Pancreas (tissue), 10 donors: ENCODE measurements around the gene SETD6. TPM values are rescaled to one million over a fixed set of nuclear protein-coding genes. Genes with fewer than 3 reads are reported as not detected.
A peak's percentile ranks its signal among the peaks of the same experiment; 100 is the strongest.

Source experiments
- ATAC-seq, 4 donors: fragments of 200-7000 bp; cut with Tn5 transposase; one replicate each; pipeline versions ENCODE4 v1.8.0 to v1.9.1; 2020; ENCODE audit warnings: mild to moderate bottlenecking in 4 of 4, moderate library complexity in 4 of 4
- DNase-seq, 6 donors: peaks; one replicate each; pipeline ENCODE4 v3.0.0-alpha.2; 2020
- FAIRE-seq: peaks from 2 replicates; lab custom pipeline; 2012; peaks lifted over from hg19 to GRCh38; lab: Jason Lieb, UNC
- H3K27ac ChIP-seq, 4 donors: fragments of 200-600 bp; sonication (generic); 1 replicate in 3 of 4; 2 replicates in 1 of 4; pipeline versions ENCODE4 v1.5.0 to v1.8.0; 2020
- H3K27me3 ChIP-seq, 4 donors: fragments of 200-600 bp; one replicate each; pipeline ENCODE4 v1.8.0; 2021
- H3K36me3 ChIP-seq, 3 donors: fragments of 200-600 bp; sonication (generic) in 1 of 3; one replicate each; pipeline versions ENCODE4 v1.5.0 to v1.8.0; 2020 to 2021
- H3K4me1 ChIP-seq, 3 donors: fragments of 200-600 bp; one replicate each; pipeline ENCODE4 v1.8.0; 2021
- H3K4me3 ChIP-seq, 4 donors: fragments of 200-600 bp; sonication (generic) in 2 of 4; one replicate each; pipeline versions ENCODE4 v1.5.0 to v1.8.0; 2020 to 2021
- H3K9me3 ChIP-seq, 4 donors: fragments of 200-600 bp; one replicate each; pipeline ENCODE4 v1.8.0; 2021
- CTCF ChIP-seq, 4 donors: fragments of 200-600 bp; sonication (generic) in 3 of 4; IDR thresholded peaks; one replicate each; pipeline versions ENCODE4 v1.5.0 to v1.8.0; 2021; ENCODE audit warnings: antibody characterized with exemption in 4 of 4
- WGBS, 2 donors: extraction: QIAGEN DNeasy Blood & Tissue Kit; methylation state at CpG; one replicate each; pipeline ENCODE4 v1.1.7; 2013; 5-methylcytosine and 5-hydroxymethylcytosine counted together
- intact Hi-C, 3 donors: fragments of 100-400 bp; cut with DNase I; formaldehyde crosslinking; loops; one replicate each; pipeline versions ENCODE4 v1.11.1 to v1.14.2; 2022
- polyA plus RNA-seq, 2 donors: library from polyadenylated mRNA; stranded (reverse); fragments of 200-250 nt; gene quantifications; one replicate each; pipeline ENCODE4 v1.2.3, GENCODE V29; 2013
- total RNA-seq, 6 donors: library from RNA; stranded (reverse); fragmentation: NEBNext Ultra II Directional in 4 of 6; extraction: Animal tissue kit (Norgen Biotek cat#: 25700) in 4 of 6; gene quantifications; one replicate each; pipeline versions ENCODE4 v1.2.1 to v1.2.4, GENCODE V29; 2021 to 2023
- donor health status: healthy with polysubstance abuse.
- donor health status: DM: no; HTN: no; CAD: no; lungs with moderate emphysema.
- donor health status: DM: no; HTN: no; CAD: no.
- donor health status: control.
- donor health status: control.
- donor health status: Bipolar disorder and iron deficiency.
- donor health status: DM: yes; HTN: yes; CAD: no.
- donor health status: DM: no; HTN: no; CAD: no.
- donor health status: DM: no; HTN: no; CAD: no.
- donor health status: DM: yes; HTN: yes; CAD: no.

SETD6 gene
- total and polyA plus RNA-seq, 8 donors: 13.8 to 38.2 (median 21.1) TPM

- Histone ChIP-seq H3K27ac (no peak overlapping the region), H3K4me1 (no peaks in the 10 kb centered on the region), H3K9me3 (no peaks in the 10 kb centered on the region), H3K27me3 (no peaks in the 10 kb centered on the region), H3K4me3 (no peak overlapping the region), H3K36me3 (no peaks in the 10 kb centered on the region)
- no peak for TF ChIP-seq CTCF (IDR thresholded peaks at IDR 0.05)
- FAIRE-seq: no peak
- no peak for DNase-seq
- 37 to 44% methylated on average over 4 of the region's 4 CpGs for WGBS, 2 donors
- no peak for ATAC-seq
- intact Hi-C loops: no loop called here
These were observed 40.2 kb upstream of the SETD6 start for GRCh38 chr16:58475091-58475619.

DNA sequence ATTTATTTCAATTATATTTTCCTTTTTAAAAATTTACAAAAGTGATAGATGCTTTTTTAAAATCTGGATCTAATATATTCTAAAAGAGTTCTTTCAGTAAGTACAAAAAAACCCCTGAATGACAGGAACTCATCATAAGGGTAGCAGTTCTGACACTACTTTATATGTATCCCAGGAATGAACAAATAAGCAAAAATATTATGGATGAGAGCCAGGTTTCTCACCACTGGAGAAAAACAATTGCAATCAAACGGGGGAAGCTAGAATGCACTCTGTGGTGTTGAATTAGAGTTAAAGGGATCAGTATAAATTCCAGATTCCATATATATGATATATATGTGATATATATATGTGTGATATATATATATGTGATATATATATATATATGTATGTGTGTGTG lies 38.5 kb upstream of the SETD6 start:
- no peak overlapping the region for H3K27ac ChIP-seq

DNA sequence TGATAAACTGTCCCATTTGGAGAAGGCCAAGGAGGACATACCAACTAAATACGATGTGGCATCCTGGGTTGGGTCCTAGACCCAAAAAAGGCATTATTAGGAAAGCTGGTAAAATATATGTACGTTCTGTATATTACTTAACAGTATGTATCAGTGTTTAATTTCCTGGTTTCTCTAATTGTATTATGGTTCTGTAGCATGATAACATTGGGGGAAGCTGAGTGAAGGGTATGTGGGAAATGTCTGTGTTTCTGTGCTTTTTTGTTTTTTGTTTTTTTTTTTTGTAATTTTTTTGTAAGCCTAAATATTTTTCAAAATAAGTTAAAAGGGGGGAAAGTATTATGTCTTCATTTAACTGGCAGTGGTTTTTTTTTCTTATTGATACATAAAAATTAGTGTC lies 36.9 kb upstream of the SETD6 start:
- Histone ChIP-seq H3K9me3 (no peaks in the 10 kb centered on the region), H3K36me3 (no peaks in the 10 kb centered on the region), H3K27ac (no peak overlapping the region), H3K4me1 (no peaks in the 10 kb centered on the region), H3K27me3 (no peaks in the 10 kb centered on the region), H3K4me3 (no peak overlapping the region)
- FAIRE-seq: no peak
- intact Hi-C loops: no loop called here
- no peak for TF ChIP-seq CTCF (IDR thresholded peaks at IDR 0.05)
- DNase-seq: no peak
- 88 to 94% methylated on average over 2 of the region's 2 CpGs for WGBS, 2 donors
- ATAC-seq: no peak

More for the DNA sequence above, 38.5 kb upstream of the SETD6 start:
- no peaks in the 10 kb centered on the region for H3K36me3 ChIP-seq
- H3K9me3 ChIP-seq: no peaks in the 10 kb centered on the region
- intact Hi-C loops: no loop called here
- H3K4me1 ChIP-seq: no peaks in the 10 kb centered on the region
- ATAC-seq (no peak), DNase-seq (no peak), FAIRE-seq (no peak)
- no peaks in the 10 kb centered on the region for H3K27me3 ChIP-seq
- H3K4me3 ChIP-seq: no peak overlapping the region
- no peak for TF ChIP-seq CTCF (IDR thresholded peaks at IDR 0.05)
- 60 to 63% methylated on average over 1 of the region's 1 CpG for WGBS, 2 donors

- Histone ChIP-seq H3K27me3 (no peaks in the 10 kb centered on the region), H3K9me3 (no peaks in the 10 kb centered on the region), H3K4me3 (no peak overlapping the region), H3K4me1 (no peaks in the 10 kb centered on the region), H3K36me3 (no peaks in the 10 kb centered on the region), H3K27ac (no peak overlapping the region)
- intact Hi-C loops: loop anchor here in 1 of 3 donors (10.0 kb wide), 1 partner anchor 147 kb away; no protein-coding TSS in a partner anchor
- FAIRE-seq (no peak), DNase-seq (peak in 1 of 6 donors; percentile 27), ATAC-seq (no peak)
- 84 to 91% methylated on average over 11 of the region's 11 CpGs for WGBS, 2 donors
- no peak for TF ChIP-seq CTCF (IDR thresholded peaks at IDR 0.05)
These were observed 34.0 kb upstream of the SETD6 start for GRCh38 chr16:58481226-58481869.

GRCh38 chr16:58481931-58482330 lies 33.4 kb upstream of the SETD6 start:
- intact Hi-C loops: loop anchor here in 1 of 3 donors (10.0 kb wide), 1 partner anchor 147 kb away; no protein-coding TSS in a partner anchor
- Histone ChIP-seq H3K27ac (no peak overlapping the region), H3K36me3 (no peaks in the 10 kb centered on the region), H3K27me3 (no peaks in the 10 kb centered on the region), H3K9me3 (no peaks in the 10 kb centered on the region), H3K4me1 (no peaks in the 10 kb centered on the region), H3K4me3 (no peak overlapping the region)
- DNase-seq (peak in 1 of 6 donors; percentile 43), FAIRE-seq (no peak), ATAC-seq (no peak)
- 65 to 76% methylated on average over 8 of the region's 8 CpGs for WGBS, 2 donors
- TF ChIP-seq CTCF (IDR thresholded peaks at IDR 0.05): no peak
